ENCODE data around the gene ZDHHC14. TPM values are rescaled to one million over a fixed set of nuclear protein-coding genes. Genes with fewer than 3 reads are reported as not detected.
A peak's percentile ranks its signal among the peaks of the same experiment; 100 is the strongest.

Gene ZDHHC14
- total and polyA plus RNA-seq, 7 donors: 2.4 to 12.6 (median 9.6) TPM

- H3K27ac ChIP-seq: no peak overlapping the region
- H3K36me3 ChIP-seq: no peaks in the 10 kb centered on the region
Observed at GRCh38 chr6:157637516-157637915, 256.5 kb downstream of the ZDHHC14 start.

DNA sequence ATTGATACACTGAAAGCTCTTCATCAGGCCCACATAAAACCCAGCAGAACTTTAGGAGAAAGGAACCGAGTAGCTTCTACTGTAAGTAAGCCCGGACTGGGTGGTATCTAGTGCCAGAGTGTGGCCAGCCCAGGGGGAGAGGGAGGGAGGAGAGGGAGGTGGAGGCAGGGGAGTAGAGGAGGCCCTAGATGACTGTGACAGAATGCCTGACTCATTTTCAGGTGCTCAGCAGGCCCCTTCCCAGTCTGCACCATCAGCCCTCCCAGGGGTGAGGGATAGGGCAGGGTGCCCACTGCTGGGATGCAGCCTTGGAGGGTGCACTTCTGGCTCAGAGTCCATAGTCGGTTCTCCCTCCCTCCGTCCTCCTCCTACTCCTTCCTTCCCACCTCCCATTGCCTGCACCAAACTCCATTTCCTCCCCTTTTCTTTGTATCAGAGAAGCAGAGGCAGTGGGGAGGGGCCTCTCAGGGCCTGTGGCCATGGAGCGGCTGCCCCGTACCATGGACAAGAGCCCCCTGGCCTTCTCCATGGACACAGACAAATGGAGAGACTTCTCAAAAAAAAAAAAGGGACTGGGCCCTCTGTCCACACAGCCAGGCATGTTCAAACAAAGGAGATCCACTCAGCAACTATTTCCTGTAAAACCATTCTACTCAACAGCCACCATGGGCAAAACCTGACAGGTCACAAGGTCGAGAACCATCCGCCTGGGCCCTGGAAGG lies 257.1 kb downstream of the ZDHHC14 start:
- intact Hi-C loops (cut with DNase I): loop anchor here (10.0 kb wide), 1 partner anchor 617 kb away; no protein-coding TSS in a partner anchor
- H3K27ac ChIP-seq: no peak overlapping the region

More at GRCh38 chr6:157637516-157637915, 256.5 kb downstream of the ZDHHC14 start:
- H3K9me3 ChIP-seq: no peaks in the 10 kb centered on the region
- no peaks in the 10 kb centered on the region for H3K27me3 ChIP-seq
- TF ChIP-seq EP300 (IDR thresholded peaks at IDR 0.05) (no peak), POLR2AphosphoS5 (IDR thresholded peaks at IDR 0.05) (no peak), POLR2A (IDR thresholded peaks at IDR 0.05) (no peak)
- TF ChIP-seq, protein P1, sequence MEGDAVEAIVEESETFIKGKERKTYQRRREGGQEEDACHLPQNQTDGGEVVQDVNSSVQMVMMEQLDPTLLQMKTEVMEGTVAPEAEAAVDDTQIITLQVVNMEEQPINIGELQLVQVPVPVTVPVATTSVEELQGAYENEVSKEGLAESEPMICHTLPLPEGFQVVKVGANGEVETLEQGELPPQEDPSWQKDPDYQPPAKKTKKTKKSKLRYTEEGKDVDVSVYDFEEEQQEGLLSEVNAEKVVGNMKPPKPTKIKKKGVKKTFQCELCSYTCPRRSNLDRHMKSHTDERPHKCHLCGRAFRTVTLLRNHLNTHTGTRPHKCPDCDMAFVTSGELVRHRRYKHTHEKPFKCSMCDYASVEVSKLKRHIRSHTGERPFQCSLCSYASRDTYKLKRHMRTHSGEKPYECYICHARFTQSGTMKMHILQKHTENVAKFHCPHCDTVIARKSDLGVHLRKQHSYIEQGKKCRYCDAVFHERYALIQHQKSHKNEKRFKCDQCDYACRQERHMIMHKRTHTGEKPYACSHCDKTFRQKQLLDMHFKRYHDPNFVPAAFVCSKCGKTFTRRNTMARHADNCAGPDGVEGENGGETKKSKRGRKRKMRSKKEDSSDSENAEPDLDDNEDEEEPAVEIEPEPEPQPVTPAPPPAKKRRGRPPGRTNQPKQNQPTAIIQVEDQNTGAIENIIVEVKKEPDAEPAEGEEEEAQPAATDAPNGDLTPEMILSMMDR (IDR thresholded peaks at IDR 0.05): no peak
- 87 to 89% methylated on average over 5 of the region's 5 CpGs for WGBS, 2 donors
- DNase-seq: no peak
- H3K4me3 ChIP-seq: no peak overlapping the region
- peaks cover 0 to 7% (median 6%) of the 10 kb centered on the region in 4 donors for H3K4me1 ChIP-seq
- intact Hi-C loops (cut with DNase I): loop anchor here (10.0 kb wide), 1 partner anchor 617 kb away; no protein-coding TSS in a partner anchor

GRCh38 chr6:157638779-157639178 lies 257.8 kb downstream of the ZDHHC14 start:
- DNase-seq: peak; percentile 58

More for the DNA sequence above, 257.1 kb downstream of the ZDHHC14 start:
- peaks cover 0 to 2% (median under 1%) of the 10 kb centered on the region in 4 donors for H3K4me1 ChIP-seq
- no peak overlapping the region for H3K4me3 ChIP-seq
- 94 to 95% methylated on average over 8 of the region's 8 CpGs for WGBS, 2 donors
- H3K27me3 ChIP-seq: no peaks in the 10 kb centered on the region
- peak; percentile 24 for DNase-seq
- H3K36me3 ChIP-seq: no peaks in the 10 kb centered on the region
- H3K9me3 ChIP-seq: no peaks in the 10 kb centered on the region
- TF ChIP-seq, protein P1 (IDR thresholded peaks at IDR 0.05): no peak
- TF ChIP-seq POLR2AphosphoS5 (IDR thresholded peaks at IDR 0.05): no peak
- no peak for TF ChIP-seq POLR2A (IDR thresholded peaks at IDR 0.05)
- no peak for TF ChIP-seq EP300 (IDR thresholded peaks at IDR 0.05)

GRCh38 chr6:157640746-157641451 lies 259.9 kb downstream of the ZDHHC14 start:
- Histone ChIP-seq H3K27me3 (no peaks in the 10 kb centered on the region), H3K4me1 (no peaks in the 10 kb centered on the region), H3K4me3 (no peak overlapping the region), H3K27ac (no peak overlapping the region), H3K36me3 (no peaks in the 10 kb centered on the region), H3K9me3 (no peaks in the 10 kb centered on the region)
- no peak for TF ChIP-seq POLR2AphosphoS5 (IDR thresholded peaks at IDR 0.05)
- intact Hi-C loops (cut with DNase I): no loop called here
- WGBS, 2 donors: 89 to 94% methylated on average over 8 of the region's 8 CpGs
- DNase-seq: no peak

More at GRCh38 chr6:157638779-157639178, 257.8 kb downstream of the ZDHHC14 start:
- Histone ChIP-seq H3K9me3 (no peaks in the 10 kb centered on the region), H3K27ac (no peak overlapping the region), H3K36me3 (no peaks in the 10 kb centered on the region), H3K27me3 (no peaks in the 10 kb centered on the region), H3K4me3 (no peak overlapping the region), H3K4me1 (no peaks in the 10 kb centered on the region)
- TF ChIP-seq POLR2A (IDR thresholded peaks at IDR 0.05) (no peak), EP300 (IDR thresholded peaks at IDR 0.05) (no peak), POLR2AphosphoS5 (IDR thresholded peaks at IDR 0.05) (no peak)
- TF ChIP-seq, protein P1 (IDR thresholded peaks at IDR 0.05): no peak
- WGBS, 2 donors: 85 to 90% methylated on average over 7 of the region's 7 CpGs
- intact Hi-C loops (cut with DNase I): loop anchor here (10.0 kb wide), 1 partner anchor 616 kb away; no protein-coding TSS in a partner anchor

GRCh38 chr6:157641837-157642236 lies 260.8 kb downstream of the ZDHHC14 start:
- DNase-seq: no peak
- H3K9me3 ChIP-seq: no peaks in the 10 kb centered on the region
- H3K36me3 ChIP-seq: no peaks in the 10 kb centered on the region
- WGBS, 2 donors: 95% methylated on average over 2 of the region's 2 CpGs
- no peak for TF ChIP-seq POLR2AphosphoS5 (IDR thresholded peaks at IDR 0.05)
- no peak for TF ChIP-seq POLR2A (IDR thresholded peaks at IDR 0.05)
- TF ChIP-seq, protein P1 (IDR thresholded peaks at IDR 0.05): no peak
- TF ChIP-seq EP300 (IDR thresholded peaks at IDR 0.05): no peak
- no peaks in the 10 kb centered on the region for H3K4me1 ChIP-seq
- H3K27ac ChIP-seq: no peak overlapping the region
- no peak overlapping the region for H3K4me3 ChIP-seq
- intact Hi-C loops (cut with DNase I): no loop called here
- H3K27me3 ChIP-seq: no peaks in the 10 kb centered on the region
